Skin epidermis (tissue), 12 donors: ENCODE results near the gene UNC79.

Experiments
- H3K27ac ChIP-seq, 21 experiments: fragments of 200-600 bp; sonication (generic) in 11 of 21; one replicate each; pipeline ENCODE4 v1.5.0; 2020; ENCODE audit warnings: mild to moderate bottlenecking in 3 of 21, inconsistent platforms in 2 of 21, moderate library complexity in 2 of 21
- H3K4me3 ChIP-seq, 7 experiments: fragments of 200-600 bp; sonication (generic) in 2 of 7; one replicate each; pipeline ENCODE4 v1.5.0; 2020; ENCODE audit warnings: inconsistent platforms in 2 of 7, mild to moderate bottlenecking in 2 of 7, moderate library complexity in 1 of 7

UNC79 gene

DNA sequence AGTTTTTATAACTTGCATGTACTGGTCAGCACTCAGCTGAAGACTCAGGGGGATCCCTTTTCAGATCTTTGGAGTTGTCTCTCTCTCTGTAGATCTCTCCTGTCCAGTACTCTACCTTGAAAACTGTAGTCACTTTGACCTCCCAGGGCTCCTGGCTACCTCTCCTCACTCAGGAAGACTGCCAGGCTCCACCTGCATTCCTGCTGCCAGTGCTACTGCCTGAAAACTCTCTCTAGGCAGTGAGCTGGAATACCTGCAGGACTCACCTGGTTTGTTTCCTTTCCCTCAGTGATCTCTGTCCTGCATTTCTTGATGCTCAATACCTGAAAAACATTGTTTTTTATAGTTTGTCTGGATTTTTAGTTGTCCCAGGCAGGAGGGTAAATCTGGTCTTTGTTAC, 270.2 kb downstream of the UNC79 start:
- no peak overlapping the region for H3K4me3 ChIP-seq
- no peak overlapping the region for H3K27ac ChIP-seq

DNA sequence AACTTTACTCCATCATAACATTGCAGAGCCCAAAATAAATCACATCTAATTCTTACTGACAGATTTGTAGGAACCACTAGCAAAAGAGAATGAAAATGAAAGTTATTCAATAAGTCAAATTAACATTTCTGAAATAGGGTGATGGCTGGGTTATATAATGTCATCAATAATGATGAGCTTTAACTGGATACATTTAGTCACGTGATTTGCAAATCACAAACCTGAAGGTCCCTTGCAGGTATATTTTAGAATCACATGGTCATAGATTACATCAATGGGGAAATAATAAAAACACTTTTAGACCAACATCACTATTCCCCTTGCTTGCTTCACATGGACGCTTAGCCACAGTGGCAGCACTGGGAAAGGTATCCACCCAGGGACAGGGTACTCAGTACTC, 270.8 kb downstream of the UNC79 start:
- Histone ChIP-seq H3K4me3 (no peak overlapping the region), H3K27ac (no peak overlapping the region)

DNA sequence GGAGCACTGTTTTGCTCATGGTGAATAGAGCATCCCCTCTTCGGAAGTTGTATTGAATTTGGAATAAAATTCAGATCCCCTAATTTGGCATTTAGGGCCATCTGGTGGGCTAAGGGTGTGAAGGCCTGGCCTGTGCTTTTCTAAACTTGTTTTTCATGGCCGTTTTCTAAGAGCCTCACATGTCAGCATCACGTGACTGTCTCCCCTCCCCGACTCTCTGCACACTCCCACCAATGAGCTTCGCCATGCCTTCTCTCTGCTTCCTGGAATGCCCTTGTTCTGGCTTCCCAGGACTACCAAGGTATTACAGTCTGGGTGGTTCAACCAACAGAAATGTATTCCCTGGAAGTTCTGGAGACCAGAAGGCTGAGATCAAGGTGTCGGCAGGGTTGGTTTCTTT, 272.2 kb downstream of the UNC79 start:
- no peak overlapping the region for H3K4me3 ChIP-seq
- no peak overlapping the region for H3K27ac ChIP-seq

DNA sequence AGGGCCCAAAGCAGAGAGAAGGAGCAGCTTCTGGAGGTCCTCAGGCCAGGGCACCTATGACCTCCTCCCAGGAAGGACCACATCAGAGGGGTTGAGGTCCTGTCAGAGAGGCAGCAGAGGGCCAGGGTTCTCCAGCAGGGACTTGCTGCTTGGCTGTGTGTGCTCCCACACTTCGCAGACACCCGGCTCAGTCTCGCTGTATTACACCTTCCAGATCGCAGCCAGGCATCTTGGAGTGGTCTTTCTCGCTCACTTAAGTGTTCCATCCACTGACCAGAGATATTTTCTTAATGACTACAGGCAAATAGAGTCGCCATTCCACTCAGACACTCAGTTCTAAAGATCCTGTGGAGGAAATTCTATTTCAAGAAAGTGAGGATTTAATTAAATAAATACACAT, 273.2 kb downstream of the UNC79 start:
- no peak overlapping the region for H3K27ac ChIP-seq
- no peak overlapping the region for H3K4me3 ChIP-seq

DNA sequence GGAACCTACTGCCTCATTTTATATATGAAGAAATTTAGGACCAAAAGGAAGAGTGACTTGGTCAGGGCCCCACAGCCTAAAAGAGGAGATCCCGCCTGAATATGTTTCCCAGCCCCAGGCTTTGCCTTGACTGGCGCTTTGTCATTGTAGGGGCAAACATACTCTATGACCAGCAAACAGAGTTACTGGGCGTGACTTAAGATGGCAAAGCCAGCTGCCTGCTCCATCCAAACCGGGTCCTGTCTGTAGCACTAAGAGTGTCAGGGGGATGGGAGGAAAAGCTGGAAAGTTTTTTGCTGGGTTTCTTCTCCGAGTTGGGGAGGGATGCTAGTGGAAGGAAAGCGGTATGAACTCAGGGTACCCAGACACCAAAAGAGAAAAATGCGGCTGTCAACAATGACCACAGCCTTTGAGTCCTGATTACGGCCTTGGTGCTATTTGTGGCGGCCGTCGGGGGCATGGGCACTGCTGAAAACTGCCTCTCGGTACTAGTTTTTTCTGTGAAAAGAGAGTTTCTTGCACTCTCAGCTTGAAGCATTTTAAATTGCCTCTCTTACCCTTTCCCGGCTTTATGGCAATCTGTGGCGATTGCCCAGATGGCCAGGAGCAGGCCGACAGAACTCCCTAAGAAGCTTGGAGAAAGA, 274.9 kb downstream of the UNC79 start:
- no peak overlapping the region for H3K4me3 ChIP-seq
- H3K27ac ChIP-seq: no peak overlapping the region

DNA sequence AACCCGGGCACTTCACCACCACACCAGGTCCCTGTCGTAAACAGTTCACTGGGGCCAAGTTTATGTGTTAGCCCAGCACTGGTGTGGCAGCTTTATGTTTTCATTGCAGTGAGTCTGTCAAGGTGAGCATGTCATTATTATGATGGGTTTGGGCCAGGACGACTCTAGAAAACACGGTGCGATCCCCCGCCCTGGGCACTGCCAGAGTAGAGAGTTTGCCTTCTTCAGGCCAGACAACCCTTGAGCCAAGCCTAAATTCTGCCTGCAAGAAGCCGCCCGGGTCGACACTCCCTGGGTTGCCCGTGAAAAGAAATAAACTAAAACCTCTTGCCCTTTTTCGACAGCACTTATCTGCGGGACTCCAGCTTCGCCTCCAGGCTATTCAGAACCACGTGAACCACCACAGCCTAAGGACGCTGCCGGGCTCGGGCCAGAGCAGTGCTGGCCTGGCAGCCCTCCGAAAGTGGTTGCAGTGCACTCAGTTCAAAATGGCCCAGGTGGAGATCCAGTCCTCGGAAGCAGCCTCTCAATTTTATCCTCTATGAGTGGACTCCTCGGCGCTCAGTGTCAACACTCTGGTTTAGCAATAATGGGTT, 275.7 kb downstream of the UNC79 start:
- H3K27ac ChIP-seq: no peak overlapping the region
- no peak overlapping the region for H3K4me3 ChIP-seq

DNA sequence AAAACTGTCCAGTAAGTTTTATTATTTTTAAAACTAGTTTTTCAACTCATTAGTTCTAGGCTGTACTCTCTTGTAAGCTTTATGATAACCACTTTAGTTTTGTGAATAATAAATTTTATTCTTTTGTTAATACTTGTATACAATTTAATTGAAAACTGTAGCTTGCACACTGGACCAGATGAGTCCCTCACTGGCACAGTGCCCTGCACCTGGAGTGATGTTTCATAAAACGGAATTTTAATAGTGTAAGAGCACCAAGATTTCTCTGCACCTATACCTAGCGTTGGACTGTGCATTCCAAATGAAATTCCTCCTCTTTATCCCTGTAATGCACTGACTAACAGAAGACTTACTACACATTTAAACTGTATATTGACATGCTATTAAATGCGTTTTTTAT, 276.7 kb downstream of the UNC79 start:
- Histone ChIP-seq H3K4me3 (no peak overlapping the region), H3K27ac (no peak overlapping the region)

DNA sequence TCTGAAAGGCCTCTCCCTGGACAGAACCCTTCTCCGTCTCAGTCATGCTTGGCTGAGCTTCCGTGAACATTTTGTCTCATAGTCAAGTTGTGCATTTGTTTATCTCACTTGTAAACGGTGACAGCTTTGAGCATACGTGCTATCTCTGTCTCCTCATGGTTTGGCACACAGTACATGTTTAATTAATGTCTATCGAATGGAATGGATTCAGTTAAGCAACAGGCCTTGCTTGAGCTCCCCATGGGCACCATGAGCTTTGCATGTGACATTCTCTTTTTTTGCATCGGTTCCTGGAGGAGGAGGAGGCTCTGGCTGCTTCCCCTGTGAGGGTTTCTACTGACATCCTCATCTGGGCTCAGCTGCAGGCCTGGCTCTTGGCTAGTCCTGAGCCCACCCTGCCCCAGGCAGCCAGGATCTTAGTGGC, 277.6 kb downstream of the UNC79 start:
- no peak overlapping the region for H3K27ac ChIP-seq

DNA sequence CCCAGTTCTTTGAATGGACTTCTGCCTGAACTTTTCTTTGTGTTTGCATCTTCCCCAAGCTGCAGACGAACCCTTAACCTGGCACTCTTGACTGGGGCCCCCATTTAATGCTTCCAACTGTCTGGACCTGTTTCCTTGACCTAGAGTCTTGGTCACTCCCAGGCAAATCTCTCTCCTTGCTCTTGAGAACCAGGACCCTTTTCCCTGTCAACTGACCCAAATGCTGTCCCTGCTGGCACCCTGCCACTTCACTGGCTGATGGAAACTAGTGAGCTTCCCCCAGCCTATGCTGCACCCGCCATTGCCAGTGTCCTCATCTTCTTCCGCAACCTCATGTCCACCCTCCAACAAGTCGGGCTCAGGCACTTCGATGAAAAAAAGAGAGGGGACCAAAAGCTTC, 278.1 kb downstream of the UNC79 start:
- H3K4me3 ChIP-seq: no peak overlapping the region
- H3K27ac ChIP-seq: no peak overlapping the region

More for the DNA sequence above, 277.6 kb downstream of the UNC79 start:
- H3K4me3 ChIP-seq: no peak overlapping the region

DNA sequence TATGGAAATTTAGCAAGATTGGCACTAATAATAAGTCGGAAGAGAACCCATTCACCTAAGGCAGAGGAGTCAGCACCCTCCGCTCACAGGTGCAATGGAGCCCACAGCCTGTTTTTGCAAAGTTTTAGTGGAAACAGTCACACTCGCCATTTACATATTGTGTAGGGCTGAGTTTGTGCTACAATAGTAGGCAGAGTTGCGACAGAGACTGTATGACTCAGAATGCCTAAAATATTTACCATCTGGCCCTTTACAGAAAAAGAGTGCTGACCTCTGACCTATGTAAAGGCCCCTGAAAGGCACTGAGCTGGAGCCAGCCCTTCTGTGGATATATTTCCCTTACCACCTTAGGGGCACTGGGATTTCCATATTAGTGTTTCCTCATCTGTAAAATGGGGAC, 278.5 kb downstream of the UNC79 start:
- Histone ChIP-seq H3K27ac (no peak overlapping the region), H3K4me3 (no peak overlapping the region)

DNA sequence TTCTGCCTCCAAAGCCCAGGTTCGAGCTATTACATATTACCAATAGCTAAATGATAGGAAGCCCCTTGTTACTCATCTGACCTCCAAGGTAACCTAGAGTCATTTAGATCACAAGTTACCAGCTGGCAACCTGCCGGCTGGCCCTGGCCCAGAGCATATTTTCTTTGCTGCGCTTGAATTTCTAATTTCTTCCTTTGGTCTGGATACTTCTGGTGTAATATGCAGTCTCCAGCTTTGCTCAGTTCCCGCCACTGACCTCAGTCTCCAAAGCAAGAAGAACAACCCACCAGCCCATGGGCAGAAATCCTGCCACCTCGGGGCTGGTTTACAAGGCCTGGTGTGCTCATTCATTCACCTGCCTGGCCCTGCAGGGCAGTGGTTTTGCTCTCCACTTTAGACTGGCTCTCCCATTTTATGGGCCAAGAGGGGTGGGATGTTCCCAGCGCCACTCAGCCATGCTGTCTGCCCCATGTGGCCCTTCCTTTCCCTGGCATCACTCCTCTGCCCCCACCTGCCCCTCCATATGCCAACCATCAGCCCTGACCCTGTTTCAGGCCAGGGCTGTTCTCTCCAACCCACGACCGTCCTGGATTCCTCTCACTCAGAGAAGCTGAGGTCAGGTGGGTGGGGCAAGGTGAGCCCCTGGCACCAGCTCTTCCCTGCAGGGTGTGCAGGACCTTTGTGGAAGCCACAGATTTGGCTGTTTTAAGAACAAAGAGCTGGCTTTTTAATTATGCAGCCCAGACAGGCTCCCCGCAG, 281.5 kb downstream of the UNC79 start:
- no peak overlapping the region for H3K27ac ChIP-seq
- no peak overlapping the region for H3K4me3 ChIP-seq

DNA sequence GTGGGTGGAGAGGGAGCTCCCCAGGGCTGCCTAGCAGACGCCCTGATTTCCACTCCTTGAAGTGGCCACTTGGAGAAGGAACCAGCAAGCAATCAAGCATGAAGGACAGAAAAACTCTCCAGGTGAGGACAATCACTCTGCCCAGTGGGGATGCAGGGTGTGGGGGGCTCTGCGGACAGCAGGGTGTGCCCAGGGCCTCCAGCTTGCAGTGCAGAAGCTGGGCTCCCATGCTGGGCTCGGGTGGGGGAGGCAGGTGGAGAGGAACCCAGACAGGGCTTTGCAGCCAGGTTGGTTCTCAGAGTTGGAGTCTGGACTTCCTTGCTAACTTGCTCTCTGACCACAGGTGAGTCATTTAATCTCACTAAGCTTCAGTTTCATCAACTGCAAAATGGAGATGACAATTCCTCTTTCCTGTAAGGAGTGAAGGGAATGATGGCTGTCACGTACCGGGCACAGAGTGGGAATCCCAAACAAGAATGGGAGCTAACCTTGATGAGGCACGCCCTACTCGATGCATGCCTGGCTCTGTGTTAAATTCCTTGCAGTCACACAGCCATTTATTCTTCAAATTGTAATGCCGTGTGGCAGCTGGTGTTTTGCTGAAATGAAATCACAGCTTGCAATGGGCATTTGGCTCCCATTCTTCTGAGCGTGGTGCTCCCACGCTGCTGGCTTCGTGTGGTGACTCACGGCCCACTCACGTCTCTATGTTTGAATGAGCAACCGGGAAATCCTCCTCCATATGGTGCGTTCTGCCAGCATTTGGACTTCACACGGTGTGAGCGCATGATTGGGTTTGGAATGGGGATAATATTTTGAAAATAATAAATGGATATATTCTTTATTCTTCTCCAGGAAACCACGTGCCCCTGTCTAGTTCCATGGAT, 282.3 kb downstream of the UNC79 start:
- Histone ChIP-seq H3K4me3 (no peak overlapping the region), H3K27ac (no peak overlapping the region)

DNA sequence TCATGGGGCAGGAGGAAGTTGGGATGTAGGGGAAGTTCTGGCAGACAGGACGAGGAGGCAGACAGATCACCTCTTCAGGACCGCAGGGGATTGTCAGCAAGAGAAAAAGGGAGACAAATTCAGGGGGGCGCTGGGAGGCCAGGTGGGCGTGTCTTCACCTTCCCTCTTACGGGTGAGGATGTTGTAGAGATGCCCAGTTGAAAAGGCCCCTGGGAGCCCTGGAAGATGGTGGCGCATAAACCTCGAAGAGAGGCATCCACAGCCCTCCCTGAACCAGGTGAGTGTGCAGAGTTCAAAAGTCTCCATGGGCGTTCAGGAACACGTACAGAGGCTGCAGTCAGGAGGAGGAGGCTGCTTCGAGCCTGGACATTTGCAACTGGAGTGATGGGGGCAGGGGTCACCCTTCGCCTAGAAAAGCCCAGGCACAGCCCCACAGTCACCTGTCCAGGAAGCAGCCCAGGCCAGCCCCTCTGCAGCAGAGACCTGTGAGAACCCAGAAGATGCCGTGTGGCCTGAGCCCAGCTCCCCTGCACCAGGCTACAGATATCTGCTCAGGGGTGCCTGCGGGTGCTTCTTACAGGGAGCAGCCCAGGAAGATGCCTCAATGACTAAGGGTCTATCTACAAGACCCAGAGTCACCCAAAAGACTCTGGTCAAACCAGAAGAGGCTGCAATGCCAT, 283.1 kb downstream of the UNC79 start:
- Histone ChIP-seq H3K27ac (no peak overlapping the region), H3K4me3 (no peak overlapping the region)

DNA sequence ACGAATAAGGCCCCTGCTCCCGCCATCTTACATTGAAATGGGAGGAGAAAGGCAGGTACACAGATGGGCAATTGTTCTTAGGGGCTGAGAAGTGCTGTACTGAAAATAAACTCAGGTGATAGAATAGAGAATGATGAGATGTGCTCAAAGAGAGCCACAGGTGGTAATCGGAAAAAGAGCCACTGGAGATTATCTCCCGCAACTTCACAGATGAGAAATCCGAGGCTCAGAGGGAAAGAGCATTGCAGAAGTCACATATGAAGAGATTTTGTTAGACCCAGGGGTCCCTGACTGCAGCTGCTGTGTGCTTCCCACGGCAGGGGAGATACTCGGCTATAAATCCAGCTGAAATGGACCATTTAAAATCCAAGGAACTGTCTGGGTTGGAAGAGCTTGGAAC, 283.9 kb downstream of the UNC79 start:
- H3K27ac ChIP-seq: no peak overlapping the region
- no peak overlapping the region for H3K4me3 ChIP-seq

DNA sequence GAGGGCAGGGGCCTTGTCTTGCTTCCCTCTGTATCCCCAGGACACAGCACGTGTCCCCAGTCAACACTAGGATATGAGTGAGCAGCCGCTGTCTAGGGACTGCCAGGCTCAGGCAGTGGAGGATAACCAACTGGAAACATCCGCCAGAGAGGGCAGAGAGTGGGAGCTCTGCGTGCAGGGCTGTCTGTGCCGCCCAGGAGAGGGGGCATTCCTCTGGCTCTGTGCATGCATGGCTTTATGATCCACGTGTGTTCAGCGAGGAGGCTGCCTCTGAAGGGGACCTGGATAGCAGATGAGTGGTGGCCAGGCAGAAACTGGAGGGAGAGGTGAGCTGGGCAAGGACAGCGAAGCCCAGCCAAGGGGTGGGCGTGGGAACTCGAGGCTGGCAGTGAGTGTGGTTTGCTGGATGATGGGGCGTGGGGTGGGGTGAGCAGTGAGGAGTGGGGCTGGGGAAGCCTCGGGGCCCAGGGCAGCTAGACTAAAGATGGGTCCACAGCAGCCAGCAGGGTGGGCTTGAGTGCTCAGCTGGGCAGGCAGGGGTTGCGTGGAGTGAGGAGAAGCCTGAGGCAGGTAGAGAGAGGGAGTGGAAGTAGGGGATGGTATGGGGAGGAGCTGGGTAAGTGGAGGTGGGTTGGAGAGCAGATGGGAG, 284.7 kb downstream of the UNC79 start:
- no peak overlapping the region for H3K4me3 ChIP-seq
- no peak overlapping the region for H3K27ac ChIP-seq

DNA sequence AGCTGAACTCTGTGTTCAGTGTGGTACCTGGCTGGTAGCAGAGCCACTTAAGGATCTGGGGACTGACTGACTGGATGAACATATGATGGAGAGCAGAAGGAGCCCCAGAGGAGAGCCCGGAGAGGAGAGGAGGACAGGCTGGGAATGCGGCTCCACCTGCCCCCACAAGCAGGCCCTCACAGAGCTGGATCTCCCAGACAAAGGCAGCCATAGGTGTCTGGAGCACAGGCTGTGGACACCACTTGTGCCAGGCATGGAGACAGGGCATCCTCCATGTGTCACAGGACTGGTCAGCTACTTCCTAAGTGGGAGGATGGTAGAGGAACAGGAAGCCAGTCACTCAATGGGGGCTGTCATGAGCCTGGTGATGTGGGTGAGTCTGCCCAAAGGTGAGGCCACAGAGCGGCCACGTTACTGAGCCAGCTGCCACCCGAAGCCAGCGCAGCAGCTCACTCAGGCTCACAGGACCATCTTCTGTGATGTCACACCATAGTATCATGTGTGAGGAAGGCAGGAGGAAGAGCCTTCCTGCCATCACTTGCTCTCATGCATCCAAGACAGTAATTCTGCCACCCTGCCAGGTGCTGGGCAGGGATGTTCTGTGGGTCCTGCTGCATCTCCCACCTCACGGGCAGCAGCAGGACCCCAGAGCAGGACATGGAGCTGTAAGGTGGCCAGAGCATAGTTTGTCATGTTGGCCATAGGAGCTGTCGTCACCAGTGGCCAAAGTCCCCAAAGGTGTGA, 285.4 kb downstream of the UNC79 start:
- Histone ChIP-seq H3K4me3 (no peak overlapping the region), H3K27ac (no peak overlapping the region)

DNA sequence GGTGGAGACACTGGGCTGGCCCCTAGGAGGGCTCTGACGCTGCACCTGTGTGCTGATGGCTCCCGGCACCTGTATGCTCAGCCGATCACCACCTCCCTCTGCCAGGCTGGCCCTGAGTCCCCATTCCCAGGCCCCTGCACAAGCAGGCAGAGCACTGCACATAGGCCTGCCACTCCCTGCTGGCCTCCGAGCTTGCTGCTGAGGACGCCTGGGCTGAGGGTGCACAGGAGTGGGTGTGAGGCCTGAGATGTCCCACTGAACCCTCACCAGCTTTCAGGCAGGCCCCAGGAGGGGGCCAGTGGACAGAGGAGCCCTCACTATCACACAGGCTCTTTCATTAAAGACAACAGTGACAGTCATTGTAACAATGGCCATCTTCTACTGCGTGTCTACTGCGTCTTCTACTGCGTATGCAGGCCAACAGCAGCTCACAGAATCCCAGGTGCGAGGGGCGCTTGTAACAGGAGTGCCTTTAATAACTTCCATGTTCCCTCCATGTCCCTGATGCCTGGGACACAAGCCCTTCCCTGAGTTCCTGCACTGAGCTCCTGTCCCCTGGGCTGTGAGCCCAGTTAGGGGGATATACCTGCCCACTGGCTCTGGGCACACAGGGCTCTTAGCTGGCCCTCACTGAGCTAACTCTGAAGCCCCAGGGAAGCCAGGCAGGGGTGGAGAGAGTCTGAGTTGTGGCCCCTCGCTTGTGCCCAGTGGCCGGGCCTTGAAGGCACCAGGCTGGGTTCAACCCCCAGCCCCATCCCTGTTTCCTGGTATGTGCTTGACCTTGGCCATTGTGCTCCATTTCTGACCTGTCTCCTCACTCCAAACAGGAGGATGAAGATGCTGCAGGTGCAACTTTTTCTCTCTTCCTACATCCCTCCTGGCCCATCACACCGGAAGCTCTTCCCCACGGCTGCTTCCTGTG, 286.3 kb downstream of the UNC79 start:
- Histone ChIP-seq H3K27ac (no peak overlapping the region), H3K4me3 (no peak overlapping the region)
